ENCODE measurements around the gene PLEKHM1.

DNA sequence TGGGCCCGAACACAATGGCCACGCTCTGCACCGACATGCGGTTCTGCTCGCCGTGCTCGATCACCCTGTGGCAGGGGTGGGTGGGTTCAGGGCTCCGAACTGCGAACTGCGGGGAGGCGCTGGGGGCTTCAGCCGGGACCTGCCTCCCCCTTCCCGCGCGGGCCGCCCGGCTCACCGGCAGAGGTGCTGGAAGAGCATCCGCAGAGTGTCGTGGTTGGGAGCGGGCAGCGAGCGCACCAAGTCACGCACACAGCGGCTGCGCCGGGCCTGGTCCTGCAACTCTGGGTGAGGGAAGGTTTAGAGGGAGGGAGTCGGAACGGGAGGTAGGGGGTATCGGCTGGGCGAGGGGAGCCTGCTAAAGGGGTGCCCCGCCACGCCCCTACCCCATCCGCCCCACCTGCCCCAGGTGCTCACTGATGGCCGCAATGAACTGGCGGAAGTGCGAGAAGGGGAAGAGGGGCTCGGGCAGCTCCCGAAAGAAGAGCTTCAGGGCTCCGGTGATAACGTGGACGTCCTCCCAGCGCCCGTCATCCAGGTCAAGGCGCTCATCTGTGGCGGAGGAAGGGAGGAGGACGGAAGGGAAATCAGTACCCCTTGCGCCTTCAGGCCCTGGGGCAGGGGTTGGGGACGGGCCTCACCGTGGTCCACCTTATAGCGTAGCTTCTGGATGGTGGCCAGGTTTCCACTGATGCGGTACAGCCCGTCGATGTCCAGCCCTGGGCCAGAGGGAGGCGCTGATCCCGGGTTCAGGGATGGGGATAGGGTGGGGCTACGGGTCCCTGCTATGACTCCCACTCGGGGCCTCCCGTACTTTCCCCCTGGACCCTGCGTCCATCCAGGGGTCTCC is 94.7 kb downstream of the PLEKHM1 start:
- TF ChIP-seq POLR2AphosphoS5 (IDR thresholded peaks at IDR 0.05; ENCODE audit: insufficient read depth, low read depth, low read length) (no peak), POLR2A (IDR thresholded peaks at IDR 0.05; ENCODE audit: low read depth, low read length) (no peak)
- TF ChIP-seq, protein P1, sequence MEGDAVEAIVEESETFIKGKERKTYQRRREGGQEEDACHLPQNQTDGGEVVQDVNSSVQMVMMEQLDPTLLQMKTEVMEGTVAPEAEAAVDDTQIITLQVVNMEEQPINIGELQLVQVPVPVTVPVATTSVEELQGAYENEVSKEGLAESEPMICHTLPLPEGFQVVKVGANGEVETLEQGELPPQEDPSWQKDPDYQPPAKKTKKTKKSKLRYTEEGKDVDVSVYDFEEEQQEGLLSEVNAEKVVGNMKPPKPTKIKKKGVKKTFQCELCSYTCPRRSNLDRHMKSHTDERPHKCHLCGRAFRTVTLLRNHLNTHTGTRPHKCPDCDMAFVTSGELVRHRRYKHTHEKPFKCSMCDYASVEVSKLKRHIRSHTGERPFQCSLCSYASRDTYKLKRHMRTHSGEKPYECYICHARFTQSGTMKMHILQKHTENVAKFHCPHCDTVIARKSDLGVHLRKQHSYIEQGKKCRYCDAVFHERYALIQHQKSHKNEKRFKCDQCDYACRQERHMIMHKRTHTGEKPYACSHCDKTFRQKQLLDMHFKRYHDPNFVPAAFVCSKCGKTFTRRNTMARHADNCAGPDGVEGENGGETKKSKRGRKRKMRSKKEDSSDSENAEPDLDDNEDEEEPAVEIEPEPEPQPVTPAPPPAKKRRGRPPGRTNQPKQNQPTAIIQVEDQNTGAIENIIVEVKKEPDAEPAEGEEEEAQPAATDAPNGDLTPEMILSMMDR (IDR thresholded peaks at IDR 0.05; ENCODE audit: extremely low read depth in 1 of 2, insufficient read depth in 1 of 2, low read depth in 1 of 2, low read length in 2 of 2): no peak

Data from endothelial cell of umbilical vein (primary cell).